Peyer's patch (tissue), 4 donors: Measurements from ENCODE around the gene MYBBP1A.

Experiments
- CTCF ChIP-seq, 6 experiments: fragments of 450-650 bp in 4 of 6; fragments of 200-600 bp in 2 of 6; sonication (generic) in 1 of 6; IDR thresholded peaks; one replicate each; pipeline ENCODE4 v1.5.1; 2017 to 2019; ENCODE audit warnings: antibody characterized with exemption in 6 of 6, mild to moderate bottlenecking in 3 of 6, moderate library complexity in 1 of 6
- POLR2A ChIP-seq, 2 donors: fragments of 450-650 bp; IDR thresholded peaks; one replicate each; pipeline ENCODE4 v1.5.1; 2017; ENCODE audit warnings: antibody characterized with exemption in 2 of 2, mild to moderate bottlenecking in 2 of 2, moderate library complexity in 2 of 2

- TF ChIP-seq POLR2A (IDR thresholded peaks at IDR 0.05) = no peak
- no peak for TF ChIP-seq CTCF (IDR thresholded peaks at IDR 0.05)
These were observed 35.8 kb upstream of the MYBBP1A start for GRCh38 chr17:4590981-4591453.
